Tibial nerve (tissue), 3 donors: ENCODE data around the gene SMIM38.

Source experiments
- EP300 ChIP-seq, 2 donors: sonication (generic); formaldehyde crosslinking; IDR thresholded peaks; one replicate each; pipeline ENCODE4 v1.6.1; 2017; ENCODE audit warnings: antibody characterized with exemption in 2 of 2, mild to moderate bottlenecking in 1 of 2
- POLR2A ChIP-seq, 2 donors: fragments of 450-650 bp; IDR thresholded peaks; one replicate each; pipeline ENCODE4 v1.6.1; 2017; ENCODE audit warnings: antibody characterized with exemption in 2 of 2, mild to moderate bottlenecking in 2 of 2, moderate library complexity in 2 of 2

DNA sequence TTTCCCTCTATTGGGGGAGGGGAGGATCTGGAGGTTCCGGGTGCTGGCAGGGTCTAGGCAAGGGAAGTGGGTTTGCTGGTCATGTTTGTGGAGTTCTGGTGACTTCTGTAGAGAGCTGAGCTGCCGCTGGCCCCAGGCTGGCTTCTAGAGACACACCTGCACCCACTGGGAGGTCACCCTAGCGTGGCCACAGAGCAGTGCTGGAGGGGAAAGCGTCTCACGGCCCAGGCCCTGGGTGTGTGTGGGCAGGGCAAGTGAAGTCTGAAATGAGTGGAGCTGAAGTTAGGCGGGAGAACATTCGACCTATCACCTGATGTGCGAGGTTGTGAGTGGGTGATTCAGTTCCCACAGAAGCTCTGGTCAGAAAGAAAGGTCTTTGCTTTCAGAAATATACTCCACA is 27.9 kb downstream of the SMIM38 start:
- TF ChIP-seq EP300 (IDR thresholded peaks at IDR 0.05) (no peak), POLR2A (IDR thresholded peaks at IDR 0.05) (no peak)
